RWPE1 (cell line): Measurements from ENCODE around the gene NT5DC4.

Experiments
- CTCF ChIA-PET: fragments of 350-600 bp; sonication (Branson Sonifier 250); formaldehyde crosslinking; extraction: SDS; loops from one replicate; lab custom pipeline; 2021; lab: Yijun Ruan, JAX
- POLR2A ChIA-PET: fragments of 400-600 bp; formaldehyde crosslinking; extraction: SDS; loops from one replicate; lab custom pipeline; 2020; ENCODE audit warnings: antibody characterized with exemption; ENCODE audit not compliant: low non-redundant PET; lab: Yijun Ruan, JAX
- DNase-seq: peaks from one replicate; pipeline ENCODE4 v3.0.0; 2012; ENCODE audit warnings: low spot score
- H3K27ac ChIP-seq: fragments of 450-650 bp; 2 replicates; pipeline ENCODE4 v1.5.1; 2017
- TF ChIP-seq, protein P1 (sequence below): fragments of 450-650 bp; conservative IDR thresholded peaks from 2 replicates; pipeline ENCODE4 v1.5.1; 2017; ENCODE audit warnings: low read depth, mild to moderate bottlenecking

Gene NT5DC4

DNA sequence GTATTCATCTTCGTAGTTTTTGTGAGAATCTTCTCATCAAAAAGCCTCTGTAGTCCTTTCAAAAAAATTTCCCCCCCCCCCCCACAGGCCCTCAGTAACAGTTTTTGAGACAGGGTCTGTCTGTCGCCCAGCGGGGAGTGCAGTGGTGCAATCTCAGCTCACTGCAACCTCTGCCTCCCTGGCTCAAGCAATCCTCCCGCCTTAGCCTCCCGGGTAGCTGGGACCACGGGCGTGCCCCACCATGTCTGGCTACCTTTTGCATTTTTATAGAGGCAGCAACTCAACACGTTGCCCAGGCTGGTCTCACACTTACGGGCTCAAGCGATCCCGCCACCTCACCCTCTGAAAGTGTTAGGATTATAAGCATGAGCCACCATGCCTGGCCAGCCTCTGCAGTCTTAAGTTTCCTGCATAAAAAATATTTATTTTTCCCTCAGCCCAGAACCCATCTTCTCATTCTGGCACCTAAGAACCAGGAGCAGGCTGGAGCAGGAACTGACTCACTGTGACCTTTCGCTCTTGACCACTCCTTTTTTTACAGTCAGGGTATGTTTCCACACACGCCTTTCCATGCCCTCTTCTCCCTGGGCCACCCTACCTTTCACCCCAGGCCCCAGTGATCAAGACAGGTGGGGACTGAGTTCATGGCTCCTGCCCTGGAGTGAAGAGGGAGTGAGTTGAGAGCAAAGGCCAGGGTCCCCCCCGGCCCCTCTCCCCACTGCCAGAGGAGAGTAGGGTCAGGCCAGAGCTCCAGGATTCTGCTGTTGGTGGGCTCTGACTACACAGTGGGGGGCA lies 32.5 kb upstream of the NT5DC4 start:
- H3K27ac ChIP-seq = peak overlapping the region; percentile 60
- TF ChIP-seq, protein P1, sequence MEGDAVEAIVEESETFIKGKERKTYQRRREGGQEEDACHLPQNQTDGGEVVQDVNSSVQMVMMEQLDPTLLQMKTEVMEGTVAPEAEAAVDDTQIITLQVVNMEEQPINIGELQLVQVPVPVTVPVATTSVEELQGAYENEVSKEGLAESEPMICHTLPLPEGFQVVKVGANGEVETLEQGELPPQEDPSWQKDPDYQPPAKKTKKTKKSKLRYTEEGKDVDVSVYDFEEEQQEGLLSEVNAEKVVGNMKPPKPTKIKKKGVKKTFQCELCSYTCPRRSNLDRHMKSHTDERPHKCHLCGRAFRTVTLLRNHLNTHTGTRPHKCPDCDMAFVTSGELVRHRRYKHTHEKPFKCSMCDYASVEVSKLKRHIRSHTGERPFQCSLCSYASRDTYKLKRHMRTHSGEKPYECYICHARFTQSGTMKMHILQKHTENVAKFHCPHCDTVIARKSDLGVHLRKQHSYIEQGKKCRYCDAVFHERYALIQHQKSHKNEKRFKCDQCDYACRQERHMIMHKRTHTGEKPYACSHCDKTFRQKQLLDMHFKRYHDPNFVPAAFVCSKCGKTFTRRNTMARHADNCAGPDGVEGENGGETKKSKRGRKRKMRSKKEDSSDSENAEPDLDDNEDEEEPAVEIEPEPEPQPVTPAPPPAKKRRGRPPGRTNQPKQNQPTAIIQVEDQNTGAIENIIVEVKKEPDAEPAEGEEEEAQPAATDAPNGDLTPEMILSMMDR = no peak
- POLR2A ChIA-PET = no interaction called here
- CTCF ChIA-PET = interaction anchor here (0.5 to 0.6 kb wide), 2 partner anchors 41 to 206 kb away, joined by 3 read pairs; no protein-coding TSS in a partner anchor
- DNase-seq = no peak

DNA sequence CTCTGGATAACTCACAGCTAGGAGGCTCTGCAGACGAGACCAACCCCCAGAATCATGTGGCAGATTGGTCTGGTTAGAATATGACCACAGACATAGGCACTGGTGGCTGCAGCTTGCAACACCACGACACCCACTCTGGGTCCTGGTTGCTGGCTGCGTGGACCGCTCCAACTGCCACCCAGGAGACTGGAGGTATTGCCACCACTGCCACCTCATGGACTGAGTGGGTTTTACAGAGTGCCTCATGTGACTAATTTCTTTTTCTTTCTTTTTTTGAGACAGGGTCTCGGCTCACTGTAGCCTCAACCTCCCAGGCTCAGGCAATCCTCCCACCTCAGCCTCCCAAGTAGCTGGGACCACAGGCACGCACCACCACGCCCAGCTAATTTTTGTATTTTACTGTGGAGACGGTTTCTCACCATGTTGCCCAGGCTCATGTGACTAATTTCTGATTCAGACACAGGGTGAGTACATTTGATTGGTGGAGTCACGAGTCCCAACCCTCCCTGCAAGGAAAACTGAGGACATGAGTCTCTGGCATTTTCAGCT lies 29.9 kb upstream of the NT5DC4 start:
- TF ChIP-seq, protein P1 = peak; percentile 29
- CTCF ChIA-PET = no interaction called here
- POLR2A ChIA-PET = no interaction called here
- peak overlapping the region; percentile 47 for H3K27ac ChIP-seq
- DNase-seq = peak; percentile 60

- no peak for DNase-seq
- CTCF ChIA-PET = interaction anchor here (1.5 kb wide), 1 partner anchor 35 kb away, joined by 5 read pairs; no protein-coding TSS in a partner anchor
- H3K27ac ChIP-seq = peak overlapping the region; percentile 85
- TF ChIP-seq, protein P1 = no peak
- POLR2A ChIA-PET = no interaction called here
Measured at GRCh38 chr2:112691881-112692281, 28.9 kb upstream of the NT5DC4 start.

DNA sequence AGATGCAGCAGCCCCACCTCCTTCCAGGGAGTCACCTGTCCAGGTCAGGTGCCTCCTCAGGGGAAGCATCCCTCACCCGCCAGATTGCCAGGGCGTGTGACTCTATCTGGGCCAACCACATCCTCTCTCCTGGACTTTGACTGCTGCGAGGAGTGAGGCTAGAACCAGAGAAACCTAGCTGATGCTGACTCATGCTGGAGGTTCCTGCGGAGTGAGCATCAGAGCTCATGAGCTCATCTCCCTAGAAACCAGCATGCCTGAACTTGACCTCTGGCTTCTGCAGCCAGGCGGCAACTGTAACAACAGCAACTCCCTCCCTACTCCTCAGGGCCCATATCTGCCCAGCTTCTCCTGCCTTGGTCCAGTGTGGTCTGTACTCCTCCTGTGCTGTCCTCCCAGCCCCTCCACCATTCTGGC lies 28.3 kb upstream of the NT5DC4 start:
- peak overlapping the region; percentile 85 for H3K27ac ChIP-seq
- CTCF ChIA-PET = interaction anchor here (0.6 to 1.5 kb wide), 4 partner anchors 22 to 47 kb away, joined by 3 to 5 read pairs (median 3); no protein-coding TSS in a partner anchor
- POLR2A ChIA-PET = interaction anchor here (0.7 kb wide), 1 partner anchor 36 kb away, joined by 6 read pairs; no protein-coding TSS in a partner anchor
- TF ChIP-seq, protein P1 = no peak
- DNase-seq = peak; percentile 95

DNA sequence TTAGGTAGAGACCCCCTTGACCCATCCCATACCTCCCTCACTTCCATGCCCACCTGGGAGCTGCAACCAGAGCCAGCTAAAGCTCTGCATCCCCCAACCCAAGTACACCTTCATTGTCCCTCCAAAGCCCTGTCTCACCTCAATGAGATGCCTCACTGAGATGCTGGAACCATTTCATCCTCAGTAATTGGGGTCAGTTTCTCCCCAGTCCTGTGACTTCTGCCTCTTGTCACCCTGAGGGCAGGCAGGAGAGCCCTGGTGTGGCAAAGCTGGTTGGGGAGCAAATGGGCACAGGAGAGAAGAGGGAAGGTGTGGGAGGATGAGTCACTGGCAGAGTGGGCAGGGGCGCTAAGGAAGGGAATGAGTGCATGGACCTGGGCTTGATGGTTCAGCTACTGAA lies 27.9 kb upstream of the NT5DC4 start:
- DNase-seq = no peak
- peak overlapping the region; percentile 85 for H3K27ac ChIP-seq
- TF ChIP-seq, protein P1 = no peak
- CTCF ChIA-PET = interaction anchor here (0.5 to 1.5 kb wide), 5 partner anchors 22 to 92 kb away, joined by 3 to 5 read pairs (median 3); no protein-coding TSS in a partner anchor
- POLR2A ChIA-PET = interaction anchor here (0.7 kb wide), 2 partner anchors 37 to 49 kb away, joined by 3 to 6 read pairs; no protein-coding TSS in a partner anchor

DNA sequence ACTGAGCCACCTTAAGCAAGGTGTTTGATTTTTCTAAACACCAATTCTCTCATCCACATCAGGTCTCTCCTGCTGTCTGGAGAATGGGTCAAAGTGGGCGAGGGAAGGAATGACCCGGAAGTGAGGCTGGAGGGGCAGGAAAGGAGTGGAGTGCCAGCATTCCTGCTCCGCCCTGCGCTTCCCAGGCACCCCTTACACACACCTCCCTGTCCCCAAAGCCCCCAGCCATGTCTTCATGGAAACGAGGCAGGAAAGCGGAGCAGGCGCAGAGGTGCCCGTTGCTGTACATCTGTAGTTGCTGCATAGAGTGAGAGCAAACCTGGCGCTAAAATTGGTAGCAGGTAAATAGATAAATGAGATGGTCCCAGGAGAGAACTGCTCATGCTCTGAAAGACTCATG lies 27.2 kb upstream of the NT5DC4 start:
- DNase-seq = no peak
- POLR2A ChIA-PET = interaction anchor here (0.7 kb wide), 1 partner anchor 50 kb away, joined by 3 read pairs; no protein-coding TSS in a partner anchor
- H3K27ac ChIP-seq = peak overlapping the region; percentile 85
- TF ChIP-seq, protein P1 = no peak
- CTCF ChIA-PET = no interaction called here
